ENCODE measurements around the gene STS.

DNA sequence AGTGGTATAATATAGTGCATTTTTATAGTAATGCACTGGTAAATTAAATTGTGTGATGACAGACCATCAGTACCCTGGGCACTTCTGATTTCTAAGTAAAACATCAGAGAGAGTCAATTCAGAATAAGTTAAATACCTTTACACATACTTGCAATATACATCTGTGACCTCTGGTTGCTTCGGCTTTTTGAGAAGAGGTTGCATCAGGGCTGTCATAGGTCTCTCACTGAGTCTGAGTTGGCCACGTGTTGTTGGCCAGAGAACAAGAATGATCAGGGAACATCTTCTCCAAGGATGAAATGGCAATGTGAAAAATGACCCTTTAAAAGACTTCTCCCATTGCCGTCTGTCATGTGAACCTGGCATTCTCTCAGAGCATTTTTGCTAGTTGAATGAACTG, 37.3 kb downstream of the STS start:
- TF ChIP-seq POLR2A (IDR thresholded peaks at IDR 0.05; ENCODE audit: low read depth, low read length) = no peak
- TF ChIP-seq, protein P1, sequence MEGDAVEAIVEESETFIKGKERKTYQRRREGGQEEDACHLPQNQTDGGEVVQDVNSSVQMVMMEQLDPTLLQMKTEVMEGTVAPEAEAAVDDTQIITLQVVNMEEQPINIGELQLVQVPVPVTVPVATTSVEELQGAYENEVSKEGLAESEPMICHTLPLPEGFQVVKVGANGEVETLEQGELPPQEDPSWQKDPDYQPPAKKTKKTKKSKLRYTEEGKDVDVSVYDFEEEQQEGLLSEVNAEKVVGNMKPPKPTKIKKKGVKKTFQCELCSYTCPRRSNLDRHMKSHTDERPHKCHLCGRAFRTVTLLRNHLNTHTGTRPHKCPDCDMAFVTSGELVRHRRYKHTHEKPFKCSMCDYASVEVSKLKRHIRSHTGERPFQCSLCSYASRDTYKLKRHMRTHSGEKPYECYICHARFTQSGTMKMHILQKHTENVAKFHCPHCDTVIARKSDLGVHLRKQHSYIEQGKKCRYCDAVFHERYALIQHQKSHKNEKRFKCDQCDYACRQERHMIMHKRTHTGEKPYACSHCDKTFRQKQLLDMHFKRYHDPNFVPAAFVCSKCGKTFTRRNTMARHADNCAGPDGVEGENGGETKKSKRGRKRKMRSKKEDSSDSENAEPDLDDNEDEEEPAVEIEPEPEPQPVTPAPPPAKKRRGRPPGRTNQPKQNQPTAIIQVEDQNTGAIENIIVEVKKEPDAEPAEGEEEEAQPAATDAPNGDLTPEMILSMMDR (IDR thresholded peaks at IDR 0.05; ENCODE audit: extremely low read depth in 1 of 2, insufficient read depth in 1 of 2, low read depth in 1 of 2, low read length in 2 of 2) = no peak
- no peak for TF ChIP-seq EZH2 (IDR thresholded peaks at IDR 0.05; ENCODE audit: borderline replicate concordance, low read depth, low read length, severe bottlenecking)
- TF ChIP-seq POLR2AphosphoS5 (IDR thresholded peaks at IDR 0.05; ENCODE audit: insufficient read depth, low read depth, low read length) = no peak
- TF ChIP-seq, protein P2, sequence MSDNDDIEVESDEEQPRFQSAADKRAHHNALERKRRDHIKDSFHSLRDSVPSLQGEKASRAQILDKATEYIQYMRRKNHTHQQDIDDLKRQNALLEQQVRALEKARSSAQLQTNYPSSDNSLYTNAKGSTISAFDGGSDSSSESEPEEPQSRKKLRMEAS (IDR thresholded peaks at IDR 0.05; ENCODE audit: insufficient read depth, insufficient read length) = no peak
- no peak for TF ChIP-seq GATA2 (IDR thresholded peaks at IDR 0.05; ENCODE audit: insufficient read depth, insufficient read length, low read depth, low read length)
- no peak for TF ChIP-seq MYC (IDR thresholded peaks at IDR 0.05; ENCODE audit: low read depth, low read length)
- no peak for TF ChIP-seq FOS (IDR thresholded peaks at IDR 0.05; ENCODE audit: borderline replicate concordance, insufficient read depth, low read length)
